ENCODE data around the gene LLGL2.

The LLGL2 gene

GRCh38 chr17:75601057-75601987, 75.8 kb downstream of the LLGL2 start:
- peak; percentile 35 to 44 for DNase-seq (ENCODE audit: low read depth in 2 of 2)
- TF ChIP-seq CTCF (IDR thresholded peaks at IDR 0.05; ENCODE audit: low read depth, low read length) = peak; percentile 80
- no peak overlapping the region for H3K4me3 ChIP-seq (replicated peaks in 1 of 2; ENCODE audit: low read depth in 2 of 2, low read length in 2 of 2)

- DNase-seq (ENCODE audit: low read depth in 2 of 2) = no peak
Measured at GRCh38 chr17:75602644-75603043, 77.1 kb downstream of the LLGL2 start.

DNA sequence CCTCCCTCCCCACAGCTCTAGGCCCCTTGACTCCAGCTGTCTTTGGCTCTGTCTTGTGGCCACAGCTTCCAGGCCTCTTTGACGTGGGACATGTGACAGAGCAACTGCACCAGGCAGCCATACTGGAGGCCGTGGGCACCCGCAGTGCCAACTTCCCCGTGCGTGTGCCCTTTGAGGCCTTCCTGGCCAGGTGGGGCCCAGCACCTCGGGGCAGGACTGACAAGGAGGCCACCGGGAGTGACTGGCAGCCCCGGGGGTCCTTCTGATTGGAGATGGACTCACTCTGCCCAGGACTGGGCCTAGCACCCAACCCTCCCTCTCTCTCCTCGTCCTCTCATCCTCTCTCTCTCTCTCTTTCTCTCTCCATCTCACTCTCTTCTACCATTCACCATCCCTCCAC, 77.6 kb downstream of the LLGL2 start:
- TF ChIP-seq CTCF (IDR thresholded peaks at IDR 0.05; ENCODE audit: low read depth, low read length) = no peak
- no peak overlapping the region for H3K4me3 ChIP-seq (replicated peaks in 1 of 2; ENCODE audit: low read depth in 2 of 2, low read length in 2 of 2)
- no peak for DNase-seq (ENCODE audit: low read depth in 2 of 2)

More at GRCh38 chr17:75602644-75603043, 77.1 kb downstream of the LLGL2 start:
- no peak for TF ChIP-seq CTCF (IDR thresholded peaks at IDR 0.05; ENCODE audit: low read depth, low read length)
- H3K4me3 ChIP-seq (replicated peaks in 1 of 2; ENCODE audit: low read depth in 2 of 2, low read length in 2 of 2) = no peak overlapping the region

DNA sequence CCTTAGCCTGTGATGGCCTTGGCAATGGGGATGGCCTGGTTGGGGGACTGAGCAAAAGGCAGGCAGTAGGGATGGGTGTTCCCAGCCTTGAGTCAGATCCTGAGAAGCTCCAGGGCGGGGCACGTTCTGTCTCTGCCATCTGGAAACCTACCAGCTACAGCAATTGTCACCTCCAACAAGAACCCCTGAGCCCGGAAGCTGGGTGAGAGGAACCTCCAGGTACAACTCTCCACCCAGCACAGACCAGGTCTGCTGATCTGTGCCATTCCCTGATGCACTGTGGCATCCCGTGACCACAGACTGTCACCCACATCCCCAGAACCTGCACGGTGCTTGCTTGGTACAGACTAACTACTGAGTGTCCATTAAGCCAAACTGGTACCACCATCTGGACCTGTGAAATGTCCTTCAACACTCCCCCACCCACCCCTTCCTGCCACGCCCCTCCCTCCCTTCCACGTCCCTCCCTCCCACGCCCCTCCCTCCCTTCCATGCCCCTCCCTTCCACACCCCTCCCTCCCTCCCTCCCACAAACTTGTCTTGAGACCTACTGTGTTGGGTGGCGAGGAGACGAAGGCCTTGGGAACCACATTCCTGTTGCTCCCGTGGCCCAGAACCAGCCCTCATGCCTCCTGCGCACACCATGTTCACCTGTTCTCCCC, 78.7 kb downstream of the LLGL2 start:
- H3K4me3 ChIP-seq (replicated peaks in 1 of 2; ENCODE audit: low read depth in 2 of 2, low read length in 2 of 2) = no peak overlapping the region
- DNase-seq (ENCODE audit: low read depth in 2 of 2) = no peak
- TF ChIP-seq CTCF (IDR thresholded peaks at IDR 0.05; ENCODE audit: low read depth, low read length) = no peak

DNA sequence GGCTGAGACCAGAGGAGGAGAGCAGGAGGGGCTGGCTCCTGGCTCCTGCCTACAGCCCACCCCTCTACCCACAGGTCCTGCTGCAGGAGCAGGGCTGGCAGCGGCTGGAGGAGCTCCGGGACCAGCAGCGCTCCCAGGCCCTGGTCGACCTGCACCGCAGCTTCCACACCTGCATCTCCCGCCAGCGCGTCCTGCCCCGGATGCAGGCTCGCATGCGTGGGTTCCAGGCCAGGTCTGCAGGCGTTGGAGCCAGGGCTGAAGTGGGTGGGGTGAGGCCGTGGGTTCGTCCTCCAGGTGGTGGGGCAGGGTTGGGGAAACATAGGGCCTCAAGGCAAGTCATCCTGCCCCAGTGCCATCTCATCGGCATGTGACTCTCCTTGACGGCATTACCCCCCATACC, 80.3 kb downstream of the LLGL2 start:
- no peak overlapping the region for H3K4me3 ChIP-seq (replicated peaks in 1 of 2; ENCODE audit: low read depth in 2 of 2, low read length in 2 of 2)
- DNase-seq (ENCODE audit: low read depth in 2 of 2) = no peak
- no peak for TF ChIP-seq CTCF (IDR thresholded peaks at IDR 0.05; ENCODE audit: low read depth, low read length)

- DNase-seq (ENCODE audit: low read depth in 2 of 2) = no peak
- no peak for TF ChIP-seq CTCF (IDR thresholded peaks at IDR 0.05; ENCODE audit: low read depth, low read length)
- no peak overlapping the region for H3K4me3 ChIP-seq (replicated peaks in 1 of 2; ENCODE audit: low read depth in 2 of 2, low read length in 2 of 2)
Measured at GRCh38 chr17:75607086-75607485, 81.6 kb downstream of the LLGL2 start.

Data from cardiac fibroblast (primary cell).